Measurements from ENCODE around the gene CREBL2.
"Not testable (repeated sequence)": the region's sequence is repeated elsewhere in the genome, so short reads cannot be mapped to it uniquely, and the experiment has no call there.

Gene CREBL2

DNA sequence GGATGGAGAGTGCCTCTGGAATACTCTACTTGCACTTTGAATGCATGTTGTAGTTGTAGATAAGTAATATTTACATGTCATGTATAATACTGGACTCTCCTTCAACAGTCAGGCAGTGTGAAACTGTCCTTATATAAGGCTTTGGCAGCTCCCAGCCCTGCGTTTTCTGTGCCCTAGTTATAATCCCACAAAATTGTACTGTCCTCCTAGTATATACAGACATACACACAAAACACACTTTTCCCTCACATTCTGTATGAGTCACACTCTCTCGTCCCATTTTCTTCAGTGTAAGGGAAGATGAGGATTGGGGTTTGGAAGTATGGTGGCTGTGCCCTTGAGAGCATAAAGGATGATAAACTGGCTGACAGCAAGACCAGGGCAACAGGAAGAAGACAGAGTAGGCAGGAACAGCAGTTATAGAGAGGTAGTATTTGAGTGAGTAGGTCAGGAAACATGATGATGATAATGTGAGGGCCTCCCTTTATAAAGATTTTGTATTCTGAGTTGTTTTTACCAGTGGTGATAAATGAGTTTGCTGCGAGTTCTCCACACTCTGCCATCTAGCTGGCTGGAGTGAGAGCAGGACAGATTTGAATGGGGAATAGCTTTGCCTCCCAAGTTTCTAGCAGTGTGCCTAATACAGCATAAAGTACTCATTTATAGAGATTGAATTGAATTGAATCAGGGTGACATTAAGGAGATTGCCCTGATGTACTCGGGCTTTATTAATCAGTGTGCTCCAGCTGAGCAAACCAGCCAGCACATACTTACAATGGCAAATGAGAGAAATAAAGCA, 5.0 kb downstream of the CREBL2 start:
- TF ChIP-seq TOX (CRISPR knock-in tag; IDR thresholded peaks at IDR 0.05; ENCODE audit: borderline replicate concordance) (no peak), ESRRG (CRISPR knock-in tag; IDR thresholded peaks at IDR 0.05) (no peak), ZFP30 (CRISPR knock-in tag; IDR thresholded peaks at IDR 0.05) (no peak), ARNTL (CRISPR knock-in tag; IDR thresholded peaks at IDR 0.05; ENCODE audit: borderline replicate concordance, low read depth) (no peak), TCF4 (CRISPR knock-in tag; IDR thresholded peaks at IDR 0.05; ENCODE audit: borderline replicate concordance) (no peak), ZNF8 (CRISPR knock-in tag; IDR thresholded peaks at IDR 0.05) (no peak), ZNF565 (CRISPR knock-in tag; conservative IDR thresholded peaks at IDR 0.05; ENCODE audit: low read depth) (no peak), ISL1 (CRISPR knock-in tag; IDR thresholded peaks at IDR 0.05) (no peak), BACH2 (CRISPR knock-in tag; IDR thresholded peaks at IDR 0.05; ENCODE audit: borderline replicate concordance) (no peak)
- TF ChIP-seq, protein P1, sequence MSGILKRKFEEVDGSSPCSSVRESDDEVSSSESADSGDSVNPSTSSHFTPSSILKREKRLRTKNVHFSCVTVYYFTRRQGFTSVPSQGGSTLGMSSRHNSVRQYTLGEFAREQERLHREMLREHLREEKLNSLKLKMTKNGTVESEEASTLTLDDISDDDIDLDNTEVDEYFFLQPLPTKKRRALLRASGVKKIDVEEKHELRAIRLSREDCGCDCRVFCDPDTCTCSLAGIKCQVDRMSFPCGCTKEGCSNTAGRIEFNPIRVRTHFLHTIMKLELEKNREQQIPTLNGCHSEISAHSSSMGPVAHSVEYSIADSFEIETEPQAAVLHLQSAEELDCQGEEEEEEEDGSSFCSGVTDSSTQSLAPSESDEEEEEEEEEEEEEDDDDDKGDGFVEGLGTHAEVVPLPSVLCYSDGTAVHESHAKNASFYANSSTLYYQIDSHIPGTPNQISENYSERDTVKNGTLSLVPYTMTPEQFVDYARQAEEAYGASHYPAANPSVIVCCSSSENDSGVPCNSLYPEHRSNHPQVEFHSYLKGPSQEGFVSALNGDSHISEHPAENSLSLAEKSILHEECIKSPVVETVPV (CRISPR knock-in tag; IDR thresholded peaks at IDR 0.05): no peak
- TF ChIP-seq, protein P2, sequence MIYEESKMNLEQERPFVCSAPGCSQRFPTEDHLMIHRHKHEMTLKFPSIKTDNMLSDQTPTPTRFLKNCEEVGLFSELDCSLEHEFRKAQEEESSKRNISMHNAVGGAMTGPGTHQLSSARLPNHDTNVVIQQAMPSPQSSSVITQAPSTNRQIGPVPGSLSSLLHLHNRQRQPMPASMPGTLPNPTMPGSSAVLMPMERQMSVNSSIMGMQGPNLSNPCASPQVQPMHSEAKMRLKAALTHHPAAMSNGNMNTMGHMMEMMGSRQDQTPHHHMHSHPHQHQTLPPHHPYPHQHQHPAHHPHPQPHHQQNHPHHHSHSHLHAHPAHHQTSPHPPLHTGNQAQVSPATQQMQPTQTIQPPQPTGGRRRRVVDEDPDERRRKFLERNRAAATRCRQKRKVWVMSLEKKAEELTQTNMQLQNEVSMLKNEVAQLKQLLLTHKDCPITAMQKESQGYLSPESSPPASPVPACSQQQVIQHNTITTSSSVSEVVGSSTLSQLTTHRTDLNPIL (CRISPR knock-in tag; IDR thresholded peaks at IDR 0.05; ENCODE audit: low read depth): no peak
- no peak for ATAC-seq

DNA sequence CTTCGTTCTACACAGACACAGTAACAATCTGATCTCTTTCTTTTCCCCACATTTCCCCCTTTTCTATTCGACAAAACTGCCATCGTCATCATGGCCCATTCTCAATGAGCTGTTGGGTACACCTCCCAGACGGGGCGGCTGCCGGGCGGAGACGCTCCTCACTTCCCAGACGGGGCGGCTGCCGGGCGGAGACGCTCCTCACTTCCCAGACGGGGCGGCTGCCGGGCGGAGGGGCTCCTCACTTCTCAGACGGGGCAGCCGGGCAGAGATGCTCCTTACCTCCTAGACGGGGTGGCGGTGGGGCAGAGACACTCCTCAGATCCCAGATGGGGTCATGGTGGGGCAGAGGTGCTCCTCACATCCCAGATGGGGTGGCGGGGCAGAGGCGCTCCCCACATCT, 6.4 kb downstream of the CREBL2 start:
- ATAC-seq: not testable (repeated sequence)

DNA sequence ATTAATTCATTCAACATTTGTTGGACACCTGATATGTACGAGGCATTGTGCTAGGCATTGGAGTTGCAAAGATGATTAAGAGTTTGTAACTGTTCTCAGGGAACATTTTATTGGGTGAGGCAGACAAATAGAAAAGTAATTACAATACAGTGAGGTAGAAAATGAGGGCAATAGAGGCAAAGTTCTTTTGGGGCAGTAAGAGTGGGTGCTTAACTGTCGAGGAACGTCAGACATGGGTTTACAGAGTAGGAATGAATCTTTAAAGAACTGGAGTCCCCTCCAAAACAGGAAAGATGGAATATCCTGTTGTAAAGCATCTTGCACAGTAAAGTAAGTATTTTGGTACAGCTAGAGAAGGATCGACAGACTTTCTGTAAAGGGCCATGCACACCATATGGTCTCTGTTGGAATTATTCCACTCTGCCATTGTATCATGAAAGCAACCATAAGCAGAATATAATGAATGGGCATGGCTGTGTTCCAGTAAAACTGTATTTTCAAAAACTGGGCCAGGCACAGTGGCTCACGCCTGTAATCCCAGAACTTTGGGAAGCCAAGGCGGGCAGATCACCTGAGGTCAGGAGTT, 9.1 kb downstream of the CREBL2 start:
- TF ChIP-seq, protein P3, sequence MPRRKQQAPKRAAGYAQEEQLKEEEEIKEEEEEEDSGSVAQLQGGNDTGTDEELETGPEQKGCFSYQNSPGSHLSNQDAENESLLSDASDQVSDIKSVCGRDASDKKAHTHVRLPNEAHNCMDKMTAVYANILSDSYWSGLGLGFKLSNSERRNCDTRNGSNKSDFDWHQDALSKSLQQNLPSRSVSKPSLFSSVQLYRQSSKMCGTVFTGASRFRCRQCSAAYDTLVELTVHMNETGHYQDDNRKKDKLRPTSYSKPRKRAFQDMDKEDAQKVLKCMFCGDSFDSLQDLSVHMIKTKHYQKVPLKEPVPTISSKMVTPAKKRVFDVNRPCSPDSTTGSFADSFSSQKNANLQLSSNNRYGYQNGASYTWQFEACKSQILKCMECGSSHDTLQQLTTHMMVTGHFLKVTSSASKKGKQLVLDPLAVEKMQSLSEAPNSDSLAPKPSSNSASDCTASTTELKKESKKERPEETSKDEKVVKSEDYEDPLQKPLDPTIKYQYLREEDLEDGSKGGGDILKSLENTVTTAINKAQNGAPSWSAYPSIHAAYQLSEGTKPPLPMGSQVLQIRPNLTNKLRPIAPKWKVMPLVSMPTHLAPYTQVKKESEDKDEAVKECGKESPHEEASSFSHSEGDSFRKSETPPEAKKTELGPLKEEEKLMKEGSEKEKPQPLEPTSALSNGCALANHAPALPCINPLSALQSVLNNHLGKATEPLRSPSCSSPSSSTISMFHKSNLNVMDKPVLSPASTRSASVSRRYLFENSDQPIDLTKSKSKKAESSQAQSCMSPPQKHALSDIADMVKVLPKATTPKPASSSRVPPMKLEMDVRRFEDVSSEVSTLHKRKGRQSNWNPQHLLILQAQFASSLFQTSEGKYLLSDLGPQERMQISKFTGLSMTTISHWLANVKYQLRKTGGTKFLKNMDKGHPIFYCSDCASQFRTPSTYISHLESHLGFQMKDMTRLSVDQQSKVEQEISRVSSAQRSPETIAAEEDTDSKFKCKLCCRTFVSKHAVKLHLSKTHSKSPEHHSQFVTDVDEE (CRISPR knock-in tag; IDR thresholded peaks at IDR 0.05): no peak
- no peak for TF ChIP-seq PPARA (CRISPR knock-in tag; IDR thresholded peaks at IDR 0.05; ENCODE audit: borderline replicate concordance)
- TF ChIP-seq ESRRG (CRISPR knock-in tag; IDR thresholded peaks at IDR 0.05): no peak
- TF ChIP-seq OSR1 (CRISPR knock-in tag; IDR thresholded peaks at IDR 0.05): no peak
- TF ChIP-seq, protein P4, sequence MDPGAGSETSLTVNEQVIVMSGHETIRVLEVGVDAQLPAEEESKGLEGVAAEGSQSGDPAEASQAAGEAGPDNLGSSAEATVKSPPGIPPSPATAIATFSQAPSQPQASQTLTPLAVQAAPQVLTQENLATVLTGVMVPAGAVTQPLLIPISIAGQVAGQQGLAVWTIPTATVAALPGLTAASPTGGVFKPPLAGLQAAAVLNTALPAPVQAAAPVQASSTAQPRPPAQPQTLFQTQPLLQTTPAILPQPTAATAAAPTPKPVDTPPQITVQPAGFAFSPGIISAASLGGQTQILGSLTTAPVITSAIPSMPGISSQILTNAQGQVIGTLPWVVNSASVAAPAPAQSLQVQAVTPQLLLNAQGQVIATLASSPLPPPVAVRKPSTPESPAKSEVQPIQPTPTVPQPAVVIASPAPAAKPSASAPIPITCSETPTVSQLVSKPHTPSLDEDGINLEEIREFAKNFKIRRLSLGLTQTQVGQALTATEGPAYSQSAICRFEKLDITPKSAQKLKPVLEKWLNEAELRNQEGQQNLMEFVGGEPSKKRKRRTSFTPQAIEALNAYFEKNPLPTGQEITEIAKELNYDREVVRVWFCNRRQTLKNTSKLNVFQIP (CRISPR knock-in tag; IDR thresholded peaks at IDR 0.05; ENCODE audit: borderline replicate concordance, low read depth): no peak
- TF ChIP-seq GLIS3 (CRISPR knock-in tag; IDR thresholded peaks at IDR 0.05): no peak
- TF ChIP-seq RARB (CRISPR knock-in tag; IDR thresholded peaks at IDR 0.05): no peak
- TF ChIP-seq ISL1 (CRISPR knock-in tag; IDR thresholded peaks at IDR 0.05): no peak
- TF ChIP-seq CSDC2 (CRISPR knock-in tag; IDR thresholded peaks at IDR 0.05): no peak
- TF ChIP-seq TOX (CRISPR knock-in tag; IDR thresholded peaks at IDR 0.05; ENCODE audit: borderline replicate concordance): no peak
- no peak for TF ChIP-seq ZNF8 (CRISPR knock-in tag; IDR thresholded peaks at IDR 0.05)
- TF ChIP-seq SNAI2 (CRISPR knock-in tag; IDR thresholded peaks at IDR 0.05): no peak
- TF ChIP-seq, protein P5, sequence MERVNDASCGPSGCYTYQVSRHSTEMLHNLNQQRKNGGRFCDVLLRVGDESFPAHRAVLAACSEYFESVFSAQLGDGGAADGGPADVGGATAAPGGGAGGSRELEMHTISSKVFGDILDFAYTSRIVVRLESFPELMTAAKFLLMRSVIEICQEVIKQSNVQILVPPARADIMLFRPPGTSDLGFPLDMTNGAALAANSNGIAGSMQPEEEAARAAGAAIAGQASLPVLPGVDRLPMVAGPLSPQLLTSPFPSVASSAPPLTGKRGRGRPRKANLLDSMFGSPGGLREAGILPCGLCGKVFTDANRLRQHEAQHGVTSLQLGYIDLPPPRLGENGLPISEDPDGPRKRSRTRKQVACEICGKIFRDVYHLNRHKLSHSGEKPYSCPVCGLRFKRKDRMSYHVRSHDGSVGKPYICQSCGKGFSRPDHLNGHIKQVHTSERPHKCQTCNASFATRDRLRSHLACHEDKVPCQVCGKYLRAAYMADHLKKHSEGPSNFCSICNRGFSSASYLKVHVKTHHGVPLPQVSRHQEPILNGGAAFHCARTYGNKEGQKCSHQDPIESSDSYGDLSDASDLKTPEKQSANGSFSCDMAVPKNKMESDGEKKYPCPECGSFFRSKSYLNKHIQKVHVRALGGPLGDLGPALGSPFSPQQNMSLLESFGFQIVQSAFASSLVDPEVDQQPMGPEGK (CRISPR knock-in tag; IDR thresholded peaks at IDR 0.05; ENCODE audit: borderline replicate concordance): no peak
- TF ChIP-seq ZNF70 (CRISPR knock-in tag; IDR thresholded peaks at IDR 0.05): no peak
- no peak for ATAC-seq

All from SK-N-SH treated with all-trans-retinoic acid at 6 μM for 48 hours (cell line).